ENCODE results near the gene PLXND1. TPM values are rescaled to one million over a fixed set of nuclear protein-coding genes. Genes with fewer than 3 reads are reported as not detected.

The PLXND1 gene
- total RNA-seq, 1 donor from 2014 or later = 9.0 TPM

- Histone ChIP-seq H3K9ac (no peak overlapping the region), H3F3A (ENCODE audit: low read depth) (peaks cover 14% of the 10 kb centered on the region), H3K27ac (no peak overlapping the region), H3K9me3 (ENCODE audit: low read depth) (no peaks in the 10 kb centered on the region), H3K79me2 (ENCODE audit: low read depth) (no peaks in the 10 kb centered on the region), H3K4me2 (no peak overlapping the region), H4K20me1 (ENCODE audit: low read depth) (no peaks in the 10 kb centered on the region), H3K36me3 (no peaks in the 10 kb centered on the region), H3K27me3 (no peaks in the 10 kb centered on the region), H3K4me3 (no peak overlapping the region), H3K4me1 (no peaks in the 10 kb centered on the region), H2AFZ (replicated peaks) (no peak overlapping the region)
- DNase-seq (ENCODE audit: low spot score) = no peak
- Mint-ChIP-seq H3K4me3 (no peak overlapping the region), H3K9me3 (peaks cover 11% of the 10 kb centered on the region), H3K4me1 (peaks cover 15% of the 10 kb centered on the region), H3K36me3 (peaks cover 4% of the 10 kb centered on the region), H3K27me3 (ENCODE audit: insufficient read depth, low read depth) (peaks cover 6% of the 10 kb centered on the region), H3K27ac (no peak overlapping the region)
- TF ChIP-seq EZH2phosphoT487 (IDR thresholded peaks at IDR 0.05) = no peak
- TF ChIP-seq EZH2 (IDR thresholded peaks at IDR 0.05) = no peak
- no peak for TF ChIP-seq CTCF (IDR thresholded peaks at IDR 0.05)
Observed at GRCh38 chr3:129632056-129632455, 25.6 kb upstream of the PLXND1 start.

- no peaks in the 10 kb centered on the region for H3K36me3 ChIP-seq
- Mint-ChIP-seq H3K27ac (no peak overlapping the region), H3K36me3 (peaks cover 3% of the 10 kb centered on the region), H3K4me3 (no peak overlapping the region), H3K9me3 (no peaks in the 10 kb centered on the region), H3K27me3 (ENCODE audit: insufficient read depth, low read depth) (peaks cover 9% of the 10 kb centered on the region), H3K4me1 (peaks cover 31% of the 10 kb centered on the region)
- TF ChIP-seq EZH2phosphoT487 (IDR thresholded peaks at IDR 0.05) (no peak), CTCF (IDR thresholded peaks at IDR 0.05) (no peak), EZH2 (IDR thresholded peaks at IDR 0.05) (no peak)
- no peak for DNase-seq (ENCODE audit: low spot score)
- no peak overlapping the region for H3K27ac ChIP-seq
- no peak overlapping the region for H3K4me3 ChIP-seq
- no peaks in the 10 kb centered on the region for H4K20me1 ChIP-seq (ENCODE audit: low read depth)
- H3K9me3 ChIP-seq (ENCODE audit: low read depth) = no peaks in the 10 kb centered on the region
- H3K4me2 ChIP-seq = no peak overlapping the region
- no peak overlapping the region for H2AFZ ChIP-seq (replicated peaks)
- H3K27me3 ChIP-seq = no peaks in the 10 kb centered on the region
- H3K9ac ChIP-seq = no peak overlapping the region
- no peaks in the 10 kb centered on the region for H3K79me2 ChIP-seq (ENCODE audit: low read depth)
- peaks cover 7% of the 10 kb centered on the region for H3K4me1 ChIP-seq
- peaks cover 20% of the 10 kb centered on the region for H3F3A ChIP-seq (ENCODE audit: low read depth)
Observed at GRCh38 chr3:129629011-129629410, 22.5 kb upstream of the PLXND1 start.

- Histone ChIP-seq H3K79me2 (ENCODE audit: low read depth) (no peaks in the 10 kb centered on the region), H3K9me3 (ENCODE audit: low read depth) (no peaks in the 10 kb centered on the region), H3K4me2 (peak overlapping the region; percentile 82), H3F3A (ENCODE audit: low read depth) (peaks cover 20% of the 10 kb centered on the region), H3K36me3 (no peaks in the 10 kb centered on the region), H3K27me3 (no peaks in the 10 kb centered on the region), H2AFZ (replicated peaks) (no peak overlapping the region), H3K9ac (no peak overlapping the region), H4K20me1 (ENCODE audit: low read depth) (no peaks in the 10 kb centered on the region), H3K4me1 (peaks cover 7% of the 10 kb centered on the region), H3K27ac (no peak overlapping the region), H3K4me3 (peak overlapping the region; percentile 58)
- H3K9me3 Mint-ChIP-seq = no peaks in the 10 kb centered on the region
- peak overlapping the region; percentile 85 for H3K4me3 Mint-ChIP-seq
- peaks cover 10% of the 10 kb centered on the region for H3K27me3 Mint-ChIP-seq (ENCODE audit: insufficient read depth, low read depth)
- H3K4me1 Mint-ChIP-seq = peaks cover 33% of the 10 kb centered on the region
- peak overlapping the region; percentile 42 for H3K27ac Mint-ChIP-seq
- no peak for DNase-seq (ENCODE audit: low spot score)
- no peak for TF ChIP-seq CTCF (IDR thresholded peaks at IDR 0.05)
- TF ChIP-seq EZH2phosphoT487 (IDR thresholded peaks at IDR 0.05) = no peak
- TF ChIP-seq EZH2 (IDR thresholded peaks at IDR 0.05) = no peak
- peaks cover 3% of the 10 kb centered on the region for H3K36me3 Mint-ChIP-seq
Observed at GRCh38 chr3:129628169-129628522, 21.7 kb upstream of the PLXND1 start.

Measured in neural progenitor cell (in vitro differentiated cells).